Inferior parietal cortex (tissue), 1 donor: ENCODE results near the gene WDR54.
A peak's percentile ranks its signal among the peaks of the same experiment; 100 is the strongest.
"Not testable (repeated sequence)": the region's sequence is repeated elsewhere in the genome, so short reads cannot be mapped to it uniquely, and the experiment has no call there.

Experiments used
- DNase-seq: peaks from one replicate; pipeline ENCODE4 v3.0.0-alpha.2; 2016; ENCODE audit errors: extremely low spot score

The WDR54 gene

GRCh38 chr2:74457129-74457548 is 35.6 kb downstream of the WDR54 start:
- no peak for DNase-seq

- DNase-seq: no peak
These were observed 36.1 kb downstream of the WDR54 start for GRCh38 chr2:74457549-74458131.

- DNase-seq: peak; percentile 100
These were observed 36.8 kb downstream of the WDR54 start, which contains the start of gene WBP1 for GRCh38 chr2:74458132-74458937. Gene WBP1 (plus strand): TSS chr2:74458438. CDS start chr2:74458603, 165 bp downstream.

- no peak for DNase-seq
These were observed 37.4 kb downstream of the WDR54 start for GRCh38 chr2:74458938-74459363.

- not testable (repeated sequence) for DNase-seq
These were observed 38.1 kb downstream of the WDR54 start for GRCh38 chr2:74459503-74460118.

- DNase-seq: not testable (repeated sequence)
These were observed 38.7 kb downstream of the WDR54 start for GRCh38 chr2:74460187-74460586.

GRCh38 chr2:74461187-74462053 is 39.9 kb downstream of the WDR54 start:
- DNase-seq: no peak

GRCh38 chr2:74462054-74462785 is 40.7 kb downstream of the WDR54 start:
- no peak for DNase-seq

GRCh38 chr2:74462786-74463105 is 41.2 kb downstream of the WDR54 start:
- DNase-seq: no peak

- DNase-seq: no peak
These were observed 42.9 kb downstream of the WDR54 start for GRCh38 chr2:74464406-74464805.

GRCh38 chr2:74470742-74471141 is 49.2 kb downstream of the WDR54 start:
- DNase-seq: not testable (repeated sequence)

- DNase-seq: no peak
These were observed 50.0 kb downstream of the WDR54 start for GRCh38 chr2:74471332-74472065.

- peak; percentile 97 for DNase-seq
These were observed 50.8 kb downstream of the WDR54 start, which contains the start of gene MRPL53 for GRCh38 chr2:74472086-74472944. Gene MRPL53 (minus strand): TSS chr2:74472680. CDS start chr2:74472660, 20 bp downstream.

GRCh38 chr2:74472945-74473258 is 51.4 kb downstream of the WDR54 start:
- no peak for DNase-seq

GRCh38 chr2:74474481-74474880 is 53.0 kb downstream of the WDR54 start:
- DNase-seq: no peak

- DNase-seq: no peak
These were observed 53.4 kb downstream of the WDR54 start for GRCh38 chr2:74474899-74475298.
